Measurements from ENCODE around the gene SCYL2. TPM values are rescaled to one million over a fixed set of nuclear protein-coding genes. Genes with fewer than 3 reads are reported as not detected.
"Not testable (repeated sequence)": the region's sequence is repeated elsewhere in the genome, so short reads cannot be mapped to it uniquely, and the experiment has no call there.

The SCYL2 gene
- total RNA-seq, 1 donor from 2014 or later = 68.7 TPM

DNA sequence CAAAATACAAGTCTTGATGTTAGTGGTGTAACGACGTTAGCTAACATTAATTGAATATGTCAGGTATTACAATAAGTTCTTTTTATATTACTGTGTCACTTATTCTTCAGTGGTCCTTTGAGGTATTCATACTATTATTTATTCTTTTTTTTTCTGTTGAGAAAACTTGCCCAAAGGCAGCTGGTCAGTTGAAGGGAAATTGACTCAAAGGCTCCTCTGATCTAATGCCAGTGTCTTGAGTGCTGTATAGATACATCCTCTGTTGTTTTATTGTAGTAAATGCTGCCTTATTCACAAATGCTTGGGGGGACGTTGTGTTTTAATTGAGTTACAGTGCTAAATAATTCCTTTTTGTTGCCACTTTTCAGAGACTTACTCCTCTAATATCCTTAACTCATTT is 23.0 kb downstream of the SCYL2 start:
- H3K36me3 ChIP-seq (ENCODE audit: insufficient read depth, low read length) = peaks cover 6% of the 10 kb centered on the region
- no peak overlapping the region for H3K4me2 ChIP-seq (ENCODE audit: low read length)
- H3K27ac ChIP-seq (ENCODE audit: low read depth, low read length) = no peak overlapping the region
- H2AFZ ChIP-seq (ENCODE audit: low read depth, low read length) = no peak overlapping the region
- H3K27me3 ChIP-seq (ENCODE audit: insufficient read depth, low read length) = no peaks in the 10 kb centered on the region
- peaks cover 18% of the 10 kb centered on the region for H3K79me2 ChIP-seq (ENCODE audit: insufficient read depth, low read length)
- H3K4me1 ChIP-seq (ENCODE audit: insufficient read depth, low read length) = no peaks in the 10 kb centered on the region
- H3K9me3 ChIP-seq (ENCODE audit: insufficient read depth, low read depth, low read length) = no peaks in the 10 kb centered on the region
- TF ChIP-seq, protein P1, sequence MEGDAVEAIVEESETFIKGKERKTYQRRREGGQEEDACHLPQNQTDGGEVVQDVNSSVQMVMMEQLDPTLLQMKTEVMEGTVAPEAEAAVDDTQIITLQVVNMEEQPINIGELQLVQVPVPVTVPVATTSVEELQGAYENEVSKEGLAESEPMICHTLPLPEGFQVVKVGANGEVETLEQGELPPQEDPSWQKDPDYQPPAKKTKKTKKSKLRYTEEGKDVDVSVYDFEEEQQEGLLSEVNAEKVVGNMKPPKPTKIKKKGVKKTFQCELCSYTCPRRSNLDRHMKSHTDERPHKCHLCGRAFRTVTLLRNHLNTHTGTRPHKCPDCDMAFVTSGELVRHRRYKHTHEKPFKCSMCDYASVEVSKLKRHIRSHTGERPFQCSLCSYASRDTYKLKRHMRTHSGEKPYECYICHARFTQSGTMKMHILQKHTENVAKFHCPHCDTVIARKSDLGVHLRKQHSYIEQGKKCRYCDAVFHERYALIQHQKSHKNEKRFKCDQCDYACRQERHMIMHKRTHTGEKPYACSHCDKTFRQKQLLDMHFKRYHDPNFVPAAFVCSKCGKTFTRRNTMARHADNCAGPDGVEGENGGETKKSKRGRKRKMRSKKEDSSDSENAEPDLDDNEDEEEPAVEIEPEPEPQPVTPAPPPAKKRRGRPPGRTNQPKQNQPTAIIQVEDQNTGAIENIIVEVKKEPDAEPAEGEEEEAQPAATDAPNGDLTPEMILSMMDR (IDR thresholded peaks at IDR 0.05; ENCODE audit: insufficient read depth, low read depth, low read length) = no peak
- no peak for TF ChIP-seq EZH2 (IDR thresholded peaks at IDR 0.05; ENCODE audit: insufficient read depth, low read length)
- no peak overlapping the region for H3K4me3 Mint-ChIP-seq (ENCODE audit: unreplicated experiment)
- DNase-seq (ENCODE audit: low read depth) (no peak), FAIRE-seq (no peak)
- H3K36me3 Mint-ChIP-seq (ENCODE audit: low read depth, unreplicated experiment) = peaks cover 5% of the 10 kb centered on the region
- H3K9ac ChIP-seq (ENCODE audit: low read length) = no peak overlapping the region
- H3K4me1 Mint-ChIP-seq (ENCODE audit: low read depth, unreplicated experiment) = no peaks in the 10 kb centered on the region
- H3K27ac Mint-ChIP-seq (ENCODE audit: unreplicated experiment) = no peak overlapping the region
- H4K20me1 ChIP-seq (ENCODE audit: insufficient read depth, low read length) = peaks cover 3% of the 10 kb centered on the region
- H3K4me3 ChIP-seq (ENCODE audit: insufficient read depth, low read depth, low read length) = no peak overlapping the region
- H3K27me3 Mint-ChIP-seq (ENCODE audit: low read depth, unreplicated experiment) = no peaks in the 10 kb centered on the region
- no peaks in the 10 kb centered on the region for H3K9me3 Mint-ChIP-seq (ENCODE audit: unreplicated experiment)

DNA sequence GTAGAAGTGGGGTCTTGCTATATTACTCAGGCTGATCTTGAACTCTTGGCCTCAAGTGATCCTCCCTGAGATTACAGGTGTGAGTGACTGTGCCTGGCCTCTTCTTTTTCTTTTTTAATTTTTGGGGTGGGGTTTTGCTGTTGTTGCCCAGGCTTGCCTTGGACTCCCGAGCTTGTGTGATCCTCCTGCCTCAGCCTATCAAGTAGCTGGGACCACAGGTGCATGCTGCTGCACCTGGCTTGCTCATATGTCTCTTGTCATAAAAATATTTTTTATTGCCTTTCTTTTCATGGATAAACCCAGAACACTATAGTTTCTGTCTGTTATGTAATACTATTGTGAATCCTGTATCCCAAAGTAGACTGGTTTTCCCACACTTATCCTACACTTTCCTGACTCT is 26.0 kb downstream of the SCYL2 start:
- H3K4me2 ChIP-seq (ENCODE audit: low read length) = no peak overlapping the region
- Mint-ChIP-seq H3K27me3 (ENCODE audit: low read depth, unreplicated experiment) (no peaks in the 10 kb centered on the region), H3K4me3 (ENCODE audit: unreplicated experiment) (no peak overlapping the region), H3K9me3 (ENCODE audit: unreplicated experiment) (no peaks in the 10 kb centered on the region), H3K4me1 (ENCODE audit: low read depth, unreplicated experiment) (peaks cover 5% of the 10 kb centered on the region), H3K36me3 (ENCODE audit: low read depth, unreplicated experiment) (peaks cover 5% of the 10 kb centered on the region), H3K27ac (ENCODE audit: unreplicated experiment) (no peak overlapping the region)
- peaks cover 5% of the 10 kb centered on the region for H3K36me3 ChIP-seq (ENCODE audit: insufficient read depth, low read length)
- TF ChIP-seq, protein P1 (IDR thresholded peaks at IDR 0.05; ENCODE audit: insufficient read depth, low read depth, low read length) = no peak
- TF ChIP-seq EZH2 (IDR thresholded peaks at IDR 0.05; ENCODE audit: insufficient read depth, low read length) = no peak
- no peaks in the 10 kb centered on the region for H3K4me1 ChIP-seq (ENCODE audit: insufficient read depth, low read length)
- H4K20me1 ChIP-seq (ENCODE audit: insufficient read depth, low read length) = peaks cover 10% of the 10 kb centered on the region
- no peak overlapping the region for H3K9ac ChIP-seq (ENCODE audit: low read length)
- H3K79me2 ChIP-seq (ENCODE audit: insufficient read depth, low read length) = peaks cover 10% of the 10 kb centered on the region
- H2AFZ ChIP-seq (ENCODE audit: low read depth, low read length) = no peak overlapping the region
- no peak overlapping the region for H3K4me3 ChIP-seq (ENCODE audit: insufficient read depth, low read depth, low read length)
- H3K9me3 ChIP-seq (ENCODE audit: insufficient read depth, low read depth, low read length) = no peaks in the 10 kb centered on the region
- no peaks in the 10 kb centered on the region for H3K27me3 ChIP-seq (ENCODE audit: insufficient read depth, low read length)
- no peak overlapping the region for H3K27ac ChIP-seq (ENCODE audit: low read depth, low read length)
- DNase-seq (ENCODE audit: low read depth) (no peak), FAIRE-seq (no peak)

DNA sequence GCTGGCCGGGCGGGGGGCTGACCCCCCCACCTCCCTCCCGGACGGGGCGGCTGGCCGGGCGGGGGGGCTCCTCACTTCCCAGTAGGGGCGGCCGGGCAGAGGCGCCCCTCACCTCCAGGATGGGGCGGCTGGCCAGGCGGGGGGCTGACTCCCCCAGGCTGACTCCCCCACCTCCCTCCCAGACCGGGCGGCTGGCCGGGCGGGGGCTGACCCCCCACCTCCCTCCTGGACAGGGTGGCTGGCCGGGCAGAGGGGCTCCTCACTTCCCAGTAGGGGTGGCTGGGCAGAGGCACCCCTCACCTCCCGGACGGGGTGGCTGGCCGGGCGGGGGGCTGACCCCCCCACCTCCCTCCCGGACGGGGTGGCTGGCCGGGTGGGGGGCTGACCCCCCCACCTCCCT is 27.4 kb downstream of the SCYL2 start:
- not testable (repeated sequence) for DNase-seq (ENCODE audit: low read depth); H3K27me3 ChIP-seq (ENCODE audit: insufficient read depth, low read length); H2AFZ ChIP-seq (ENCODE audit: low read depth, low read length); FAIRE-seq; H3K9me3 ChIP-seq (ENCODE audit: insufficient read depth, low read depth, low read length); H3K27me3 Mint-ChIP-seq (ENCODE audit: low read depth, unreplicated experiment); H3K36me3 ChIP-seq (ENCODE audit: insufficient read depth, low read length); H3K9ac ChIP-seq (ENCODE audit: low read length); H3K4me2 ChIP-seq (ENCODE audit: low read length); H3K36me3 Mint-ChIP-seq (ENCODE audit: low read depth, unreplicated experiment); H3K27ac Mint-ChIP-seq (ENCODE audit: unreplicated experiment); H3K4me3 Mint-ChIP-seq (ENCODE audit: unreplicated experiment); H3K4me1 ChIP-seq (ENCODE audit: insufficient read depth, low read length); H3K9me3 Mint-ChIP-seq (ENCODE audit: unreplicated experiment); H3K4me3 ChIP-seq (ENCODE audit: insufficient read depth, low read depth, low read length); H3K27ac ChIP-seq (ENCODE audit: low read depth, low read length); H3K4me1 Mint-ChIP-seq (ENCODE audit: low read depth, unreplicated experiment); H3K79me2 ChIP-seq (ENCODE audit: insufficient read depth, low read length)
- peaks cover 10% of the 10 kb centered on the region for H4K20me1 ChIP-seq (ENCODE audit: insufficient read depth, low read length)

Measured in astrocyte (in vitro differentiated cells and primary cell).